ENCODE data around the gene DNHD1.

GRCh38 chr11:6594142-6594768 is 97.2 kb downstream of the DNHD1 start:
- TF ChIP-seq, protein P1, sequence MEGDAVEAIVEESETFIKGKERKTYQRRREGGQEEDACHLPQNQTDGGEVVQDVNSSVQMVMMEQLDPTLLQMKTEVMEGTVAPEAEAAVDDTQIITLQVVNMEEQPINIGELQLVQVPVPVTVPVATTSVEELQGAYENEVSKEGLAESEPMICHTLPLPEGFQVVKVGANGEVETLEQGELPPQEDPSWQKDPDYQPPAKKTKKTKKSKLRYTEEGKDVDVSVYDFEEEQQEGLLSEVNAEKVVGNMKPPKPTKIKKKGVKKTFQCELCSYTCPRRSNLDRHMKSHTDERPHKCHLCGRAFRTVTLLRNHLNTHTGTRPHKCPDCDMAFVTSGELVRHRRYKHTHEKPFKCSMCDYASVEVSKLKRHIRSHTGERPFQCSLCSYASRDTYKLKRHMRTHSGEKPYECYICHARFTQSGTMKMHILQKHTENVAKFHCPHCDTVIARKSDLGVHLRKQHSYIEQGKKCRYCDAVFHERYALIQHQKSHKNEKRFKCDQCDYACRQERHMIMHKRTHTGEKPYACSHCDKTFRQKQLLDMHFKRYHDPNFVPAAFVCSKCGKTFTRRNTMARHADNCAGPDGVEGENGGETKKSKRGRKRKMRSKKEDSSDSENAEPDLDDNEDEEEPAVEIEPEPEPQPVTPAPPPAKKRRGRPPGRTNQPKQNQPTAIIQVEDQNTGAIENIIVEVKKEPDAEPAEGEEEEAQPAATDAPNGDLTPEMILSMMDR (conservative IDR thresholded peaks at IDR 0.05): no peak; the same call in 1 of the 2 replicates
- TF ChIP-seq ZFX (IDR thresholded peaks at IDR 0.05): no peak
